GM11168 (cell line): ENCODE results near the gene PLCXD3.

Experiments used
- in situ Hi-C: fragments of 300-500 bp; cut with MboI; formaldehyde crosslinking; loops from one replicate; pipeline ENCODE4 v1.12.0; 2022; ENCODE audit warnings: low sequenced_read_pairs; ENCODE audit not compliant: unreplicated experiment

Gene PLCXD3

GRCh38 chr5:41510176-41510831 is at the start of gene PLCXD3:
TSS of gene PLCXD3 (minus strand) at chr5:41510601. CDS start at chr5:41510526, 75 bp downstream.
- in situ Hi-C loops = no loop called here

- in situ Hi-C loops = no loop called here
Observed at GRCh38 chr5:41559184-41559583, 48.8 kb upstream of the PLCXD3 start.

- in situ Hi-C loops = no loop called here
Observed at GRCh38 chr5:41558295-41558694, 47.9 kb upstream of the PLCXD3 start.

- in situ Hi-C loops = no loop called here
Observed at GRCh38 chr5:41547991-41548390, 37.6 kb upstream of the PLCXD3 start.

GRCh38 chr5:41542183-41542582 is 31.8 kb upstream of the PLCXD3 start:
- in situ Hi-C loops = no loop called here

- in situ Hi-C loops = no loop called here
Observed at GRCh38 chr5:41539454-41539853, 29.1 kb upstream of the PLCXD3 start.

GRCh38 chr5:41537581-41537980 is 27.2 kb upstream of the PLCXD3 start:
- in situ Hi-C loops = no loop called here

- in situ Hi-C loops = no loop called here
Observed at GRCh38 chr5:41532485-41532884, 22.1 kb upstream of the PLCXD3 start.

- in situ Hi-C loops = no loop called here
Observed at GRCh38 chr5:41527201-41527779, 16.9 kb upstream of the PLCXD3 start.

GRCh38 chr5:41526699-41527098 is 16.3 kb upstream of the PLCXD3 start:
- in situ Hi-C loops = no loop called here

- in situ Hi-C loops = no loop called here
Observed at GRCh38 chr5:41524174-41524573, 13.8 kb upstream of the PLCXD3 start.

GRCh38 chr5:41522193-41522786 is 11.9 kb upstream of the PLCXD3 start:
- in situ Hi-C loops = no loop called here

- in situ Hi-C loops = no loop called here
Observed at GRCh38 chr5:41519801-41520200, 9.4 kb upstream of the PLCXD3 start.

GRCh38 chr5:41517909-41518308 is 7.5 kb upstream of the PLCXD3 start:
- in situ Hi-C loops = no loop called here

GRCh38 chr5:41511241-41511640 is 840 bp upstream of the PLCXD3 start:
- in situ Hi-C loops = no loop called here

GRCh38 chr5:41509399-41510175 is 814 bp downstream of the PLCXD3 start:
- in situ Hi-C loops = no loop called here

- in situ Hi-C loops = no loop called here
Observed at GRCh38 chr5:41508696-41509398, 1.6 kb downstream of the PLCXD3 start.

- in situ Hi-C loops = no loop called here
Observed at GRCh38 chr5:41508186-41508585, 2.2 kb downstream of the PLCXD3 start.

- in situ Hi-C loops = no loop called here
Observed at GRCh38 chr5:41507501-41507900, 2.9 kb downstream of the PLCXD3 start.

- in situ Hi-C loops = no loop called here
Observed at GRCh38 chr5:41503860-41504259, 6.5 kb downstream of the PLCXD3 start.
